Suprapubic skin (tissue), 3 donors: ENCODE results near the gene PDRG1.
"Not testable (repeated sequence)": the region's sequence is repeated elsewhere in the genome, so short reads cannot be mapped to it uniquely, and the experiment has no call there.

ENCODE experiments used
- EP300 ChIP-seq: sonication (generic); formaldehyde crosslinking; IDR thresholded peaks from one replicate; pipeline ENCODE4 v1.6.1; 2017; ENCODE audit warnings: antibody characterized with exemption
- TF ChIP-seq, protein P1 (sequence below), 2 donors: fragments of 200-600 bp in 1 of 2; fragments of 450-650 bp in 1 of 2; sonication (generic) in 1 of 2; IDR thresholded peaks; one replicate each; pipeline ENCODE4 v1.5.1; 2016 to 2019; ENCODE audit warnings: antibody characterized with exemption in 2 of 2, mild to moderate bottlenecking in 1 of 2, moderate library complexity in 1 of 2

DNA sequence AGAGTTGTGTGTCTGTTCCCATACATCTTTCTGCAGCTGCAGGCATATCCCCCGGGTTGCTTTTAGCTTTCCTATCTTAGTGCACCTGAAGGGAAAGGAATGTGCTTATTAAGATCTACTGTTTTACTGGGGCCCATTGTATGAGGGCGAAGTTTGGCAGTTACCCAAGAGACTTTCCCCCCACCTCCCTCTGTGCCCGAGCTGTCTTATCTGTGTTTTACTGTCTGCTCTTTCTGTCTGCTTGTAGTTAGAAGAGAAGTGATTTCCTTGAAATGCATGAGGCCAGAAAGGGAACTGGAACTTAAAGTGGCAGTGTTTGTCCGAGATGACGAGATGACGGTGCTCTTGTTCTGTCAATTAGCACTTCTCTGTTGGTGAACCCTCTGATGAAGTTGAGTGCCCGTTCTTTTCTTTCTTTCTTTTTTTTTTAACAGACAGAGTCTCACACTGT, 33.9 kb downstream of the PDRG1 start:
- TF ChIP-seq, protein P1, sequence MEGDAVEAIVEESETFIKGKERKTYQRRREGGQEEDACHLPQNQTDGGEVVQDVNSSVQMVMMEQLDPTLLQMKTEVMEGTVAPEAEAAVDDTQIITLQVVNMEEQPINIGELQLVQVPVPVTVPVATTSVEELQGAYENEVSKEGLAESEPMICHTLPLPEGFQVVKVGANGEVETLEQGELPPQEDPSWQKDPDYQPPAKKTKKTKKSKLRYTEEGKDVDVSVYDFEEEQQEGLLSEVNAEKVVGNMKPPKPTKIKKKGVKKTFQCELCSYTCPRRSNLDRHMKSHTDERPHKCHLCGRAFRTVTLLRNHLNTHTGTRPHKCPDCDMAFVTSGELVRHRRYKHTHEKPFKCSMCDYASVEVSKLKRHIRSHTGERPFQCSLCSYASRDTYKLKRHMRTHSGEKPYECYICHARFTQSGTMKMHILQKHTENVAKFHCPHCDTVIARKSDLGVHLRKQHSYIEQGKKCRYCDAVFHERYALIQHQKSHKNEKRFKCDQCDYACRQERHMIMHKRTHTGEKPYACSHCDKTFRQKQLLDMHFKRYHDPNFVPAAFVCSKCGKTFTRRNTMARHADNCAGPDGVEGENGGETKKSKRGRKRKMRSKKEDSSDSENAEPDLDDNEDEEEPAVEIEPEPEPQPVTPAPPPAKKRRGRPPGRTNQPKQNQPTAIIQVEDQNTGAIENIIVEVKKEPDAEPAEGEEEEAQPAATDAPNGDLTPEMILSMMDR (IDR thresholded peaks at IDR 0.05), result not testable (repeated sequence)
- TF ChIP-seq EP300, result not testable (repeated sequence)
